ENCODE measurements around the gene BPI.

GRCh38 chr20:38267901-38268514, 35.9 kb upstream of the BPI start:
- no peak for TF ChIP-seq CTCF (conservative IDR thresholded peaks at IDR 0.05 in 1 of 2, IDR thresholded peaks at IDR 0.05 in 1 of 2; ENCODE audit: low read depth in 1 of 2, low read length in 2 of 2)
- TF ChIP-seq EZH2 (IDR thresholded peaks at IDR 0.05; ENCODE audit: low read length, missing control alignments): no peak

Measured in fibroblast of lung (primary cell).